Gastrocnemius medialis (tissue), 4 donors: ENCODE measurements around the gene TSPAN9. TPM values are rescaled to one million over a fixed set of nuclear protein-coding genes. Genes with fewer than 3 reads are reported as not detected.
A peak's percentile ranks its signal among the peaks of the same experiment; 100 is the strongest.

ENCODE experiments used
- ATAC-seq, 2 donors: fragments of 150-250 bp; one replicate each; pipeline ENCODE4 v1.9.1; 2016
- DNase-seq, 2 donors: peaks; one replicate each; pipeline ENCODE4 v3.0.0-alpha.2; 2019
- H3K27ac ChIP-seq, 4 donors: fragments of 200-600 bp; sonication (generic); 1 replicate in 1 of 4; 2 replicates in 3 of 4; pipeline ENCODE4 v1.5.1; 2016 to 2018; ENCODE audit warnings: mild to moderate bottlenecking in 2 of 4, moderate library complexity in 1 of 4
- H3K27me3 ChIP-seq, 3 donors: fragments of 200-600 bp; sonication (generic) in 2 of 3; 1 replicate in 1 of 3; 2 replicates in 2 of 3; pipeline versions ENCODE4 v1.5.1 to v1.6.0; 2016 to 2019; ENCODE audit warnings: mild to moderate bottlenecking in 1 of 3, moderate library complexity in 1 of 3
- H3K36me3 ChIP-seq, 2 donors: fragments of 200-600 bp; sonication (generic) in 1 of 2; one replicate each; pipeline ENCODE4 v1.5.1; 2017 to 2018
- H3K4me1 ChIP-seq, 2 donors: fragments of 200-600 bp; sonication (generic) in 1 of 2; one replicate each; pipeline ENCODE4 v1.5.1; 2016 to 2017; ENCODE audit warnings: mild to moderate bottlenecking in 2 of 2
- H3K4me3 ChIP-seq, 4 donors: fragments of 200-600 bp; sonication (generic) in 3 of 4; 1 replicate in 1 of 4; 2 replicates in 3 of 4; pipeline ENCODE4 v1.5.1; 2016 to 2019; ENCODE audit warnings: mild to moderate bottlenecking in 2 of 4
- H3K9me3 ChIP-seq, 3 donors: fragments of 200-600 bp; sonication (generic) in 2 of 3; 1 replicate in 1 of 3; 2 replicates in 2 of 3; pipeline ENCODE4 v1.5.1; 2016 to 2019
- POLR2A ChIP-seq, 2 donors: fragments of 450-650 bp; IDR thresholded peaks; one replicate each; pipeline ENCODE4 v1.6.1; 2017; ENCODE audit warnings: antibody characterized with exemption in 2 of 2, mild to moderate bottlenecking in 2 of 2, moderate library complexity in 2 of 2
- in situ Hi-C, 4 donors: fragments of 200-750 bp; cut with MboI; loops; one replicate each; pipeline versions ENCODE4 v1.15.0 to v1.8.0; 2017; ENCODE audit warnings: low sequenced_read_pairs in 4 of 4
- intact Hi-C: fragments of 100-400 bp; cut with DNase I; formaldehyde crosslinking; loops from one replicate; pipeline ENCODE4 v1.15.1; 2023; ENCODE audit warnings: low total_unique reads
- total RNA-seq, 4 donors: library from RNA; depleted of rRNA; stranded (reverse); fragments of >200 nt; gene quantifications; one replicate each; pipeline versions ENCODE4 v1.1.0 to v1.2.3, GENCODE V29; 2016
- TF ChIP-seq, protein P1 (sequence below), 5 experiments: fragments of 450-650 bp in 3 of 5; fragments of 200-600 bp in 2 of 5; sonication (generic) in 2 of 5; IDR thresholded peaks in 4 of 5; conservative IDR thresholded peaks in 1 of 5; 1 replicate in 4 of 5; 2 replicates in 1 of 5; pipeline ENCODE4 v1.5.1; 2016 to 2019; ENCODE audit warnings: antibody characterized with exemption in 5 of 5, mild to moderate bottlenecking in 3 of 5, moderate library complexity in 3 of 5

TSPAN9 gene
- total RNA-seq, 4 donors from 2014 or later, result 4.7 to 9.4 (median 7.4) TPM

DNA sequence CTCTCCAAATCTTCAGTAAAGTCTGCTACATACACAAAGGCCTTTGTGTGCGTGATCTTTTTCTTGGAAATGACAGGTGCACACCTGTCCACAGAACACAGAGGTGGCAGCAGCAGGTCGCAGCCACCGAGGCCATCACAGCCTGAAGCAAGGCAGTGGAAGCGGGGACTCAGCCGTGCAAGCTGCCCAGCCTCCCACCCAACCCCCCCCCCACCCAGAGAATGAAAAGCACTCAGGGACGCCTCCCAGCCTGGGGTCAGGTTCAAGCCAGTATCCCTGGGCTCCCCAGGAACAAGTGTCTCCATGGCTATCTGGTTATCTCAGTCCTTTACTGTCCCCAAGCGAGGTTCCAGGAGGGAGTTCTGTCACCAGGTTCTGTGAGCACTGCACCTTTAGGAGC is 31.2 kb upstream of the TSPAN9 start:
- in situ Hi-C loops, result loop anchor here in 1 of 4 donors (25.0 kb wide), 1 partner anchor 159 kb away; the partner anchor contains the start of genes FOXM1, RHNO1 and TULP3
- peak overlapping the region; percentile 70 to 88 (median 82) for H3K27ac ChIP-seq
- intact Hi-C loops, result loop anchor here (1.0 to 10.0 kb wide), 2 partner anchors 87 to 191 kb away; partner anchors contain the start of genes TEAD4 and TEX52

GRCh38 chr12:3046441-3047200 is 30.6 kb upstream of the TSPAN9 start:
- Histone ChIP-seq H3K4me3 (no peak overlapping the region), H3K4me1 (peaks cover 31 to 49% of the 10 kb centered on the region in 2 donors)

More for the DNA sequence above, 31.2 kb upstream of the TSPAN9 start:
- H3K27me3 ChIP-seq, result no peaks in the 10 kb centered on the region
- H3K9me3 ChIP-seq, result no peaks in the 10 kb centered on the region
- DNase-seq, result no peak
- peak in 1 of 2 donors; percentile 5 for ATAC-seq
- TF ChIP-seq, protein P1, sequence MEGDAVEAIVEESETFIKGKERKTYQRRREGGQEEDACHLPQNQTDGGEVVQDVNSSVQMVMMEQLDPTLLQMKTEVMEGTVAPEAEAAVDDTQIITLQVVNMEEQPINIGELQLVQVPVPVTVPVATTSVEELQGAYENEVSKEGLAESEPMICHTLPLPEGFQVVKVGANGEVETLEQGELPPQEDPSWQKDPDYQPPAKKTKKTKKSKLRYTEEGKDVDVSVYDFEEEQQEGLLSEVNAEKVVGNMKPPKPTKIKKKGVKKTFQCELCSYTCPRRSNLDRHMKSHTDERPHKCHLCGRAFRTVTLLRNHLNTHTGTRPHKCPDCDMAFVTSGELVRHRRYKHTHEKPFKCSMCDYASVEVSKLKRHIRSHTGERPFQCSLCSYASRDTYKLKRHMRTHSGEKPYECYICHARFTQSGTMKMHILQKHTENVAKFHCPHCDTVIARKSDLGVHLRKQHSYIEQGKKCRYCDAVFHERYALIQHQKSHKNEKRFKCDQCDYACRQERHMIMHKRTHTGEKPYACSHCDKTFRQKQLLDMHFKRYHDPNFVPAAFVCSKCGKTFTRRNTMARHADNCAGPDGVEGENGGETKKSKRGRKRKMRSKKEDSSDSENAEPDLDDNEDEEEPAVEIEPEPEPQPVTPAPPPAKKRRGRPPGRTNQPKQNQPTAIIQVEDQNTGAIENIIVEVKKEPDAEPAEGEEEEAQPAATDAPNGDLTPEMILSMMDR (IDR thresholded peaks at IDR 0.05 in 4 of 5, conservative IDR thresholded peaks at IDR 0.05 in 1 of 5), result no peak
- no peak for TF ChIP-seq POLR2A (IDR thresholded peaks at IDR 0.05)
- H3K36me3 ChIP-seq, result peaks cover 0 to 2% of the 10 kb centered on the region in 2 donors
- H3K4me3 ChIP-seq, result no peak overlapping the region
- peaks cover 32 to 53% of the 10 kb centered on the region in 2 donors for H3K4me1 ChIP-seq

GRCh38 chr12:3047961-3048360 is 29.2 kb upstream of the TSPAN9 start:
- intact Hi-C loops, result loop anchor here (10.0 kb wide), 1 partner anchor 193 kb away; the partner anchor contains the start of gene TEX52
- peaks cover 18 to 35% of the 10 kb centered on the region in 2 donors for H3K4me1 ChIP-seq
- H3K27me3 ChIP-seq, result no peaks in the 10 kb centered on the region
- no peak for DNase-seq
- no peak for TF ChIP-seq POLR2A (IDR thresholded peaks at IDR 0.05)
- TF ChIP-seq, protein P1 (IDR thresholded peaks at IDR 0.05 in 4 of 5, conservative IDR thresholded peaks at IDR 0.05 in 1 of 5), result no peak
- H3K27ac ChIP-seq, result no peak overlapping the region
- in situ Hi-C loops, result loop anchor here in 1 of 4 donors (25.0 kb wide), 1 partner anchor 161 kb away; the partner anchor contains the start of genes FOXM1, RHNO1 and TULP3
- no peaks in the 10 kb centered on the region for H3K36me3 ChIP-seq
- H3K4me3 ChIP-seq, result no peak overlapping the region
- no peaks in the 10 kb centered on the region for H3K9me3 ChIP-seq
- ATAC-seq, result no peak

More at GRCh38 chr12:3046441-3047200, 30.6 kb upstream of the TSPAN9 start:
- Histone ChIP-seq H3K27me3 (no peaks in the 10 kb centered on the region), H3K27ac (peak overlapping the region; percentile 70 to 88 (median 82)), H3K9me3 (no peaks in the 10 kb centered on the region), H3K36me3 (no peaks in the 10 kb centered on the region)
- intact Hi-C loops, result loop anchor here (1.0 to 10.0 kb wide), 2 partner anchors 87 to 192 kb away; partner anchors contain the start of genes TEAD4 and TEX52
- TF ChIP-seq POLR2A (IDR thresholded peaks at IDR 0.05), result peak in 1 of 2 donors; percentile 10
- TF ChIP-seq, protein P1 (IDR thresholded peaks at IDR 0.05 in 4 of 5, conservative IDR thresholded peaks at IDR 0.05 in 1 of 5), result no peak
- ATAC-seq (peak; percentile 90 to 91), DNase-seq (peak; percentile 81 to 91)
- in situ Hi-C loops, result loop anchor here in 1 of 4 donors (25.0 kb wide), 1 partner anchor 159 kb away; the partner anchor contains the start of genes FOXM1, RHNO1 and TULP3

DNA sequence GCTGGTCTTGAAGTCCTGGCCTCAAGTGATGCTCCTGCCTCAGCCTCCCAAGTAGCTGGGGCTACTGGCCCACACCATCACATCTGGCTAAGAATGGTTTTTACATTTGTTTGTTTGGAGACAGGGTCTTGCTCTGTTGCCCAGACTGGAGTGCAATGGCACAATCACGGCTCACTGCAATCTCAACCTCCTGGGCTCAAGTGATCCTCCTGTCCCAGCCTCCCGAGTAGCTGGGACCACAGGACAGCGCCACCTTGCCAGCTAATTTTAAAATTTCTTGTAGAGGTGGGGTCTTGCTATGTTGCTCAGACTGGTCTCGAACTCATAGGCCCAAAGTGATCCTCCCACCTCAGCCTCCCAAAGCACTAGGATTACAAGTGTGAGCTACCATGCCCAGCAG is 28.6 kb upstream of the TSPAN9 start:
- DNase-seq, result no peak
- no peak for TF ChIP-seq POLR2A (IDR thresholded peaks at IDR 0.05)
- TF ChIP-seq, protein P1 (IDR thresholded peaks at IDR 0.05 in 4 of 5, conservative IDR thresholded peaks at IDR 0.05 in 1 of 5), result no peak
- Histone ChIP-seq H3K27me3 (no peaks in the 10 kb centered on the region), H3K4me3 (no peak overlapping the region), H3K4me1 (peaks cover 18 to 30% of the 10 kb centered on the region in 2 donors), H3K36me3 (no peaks in the 10 kb centered on the region), H3K9me3 (no peaks in the 10 kb centered on the region), H3K27ac (no peak overlapping the region)
- no peak for ATAC-seq
- in situ Hi-C loops, result loop anchor here in 1 of 4 donors (25.0 kb wide), 1 partner anchor 161 kb away; the partner anchor contains the start of genes FOXM1, RHNO1 and TULP3
- intact Hi-C loops, result loop anchor here (10.0 kb wide), 1 partner anchor 194 kb away; the partner anchor contains the start of gene TEX52
